ENCODE results near the gene PARG.

DNA sequence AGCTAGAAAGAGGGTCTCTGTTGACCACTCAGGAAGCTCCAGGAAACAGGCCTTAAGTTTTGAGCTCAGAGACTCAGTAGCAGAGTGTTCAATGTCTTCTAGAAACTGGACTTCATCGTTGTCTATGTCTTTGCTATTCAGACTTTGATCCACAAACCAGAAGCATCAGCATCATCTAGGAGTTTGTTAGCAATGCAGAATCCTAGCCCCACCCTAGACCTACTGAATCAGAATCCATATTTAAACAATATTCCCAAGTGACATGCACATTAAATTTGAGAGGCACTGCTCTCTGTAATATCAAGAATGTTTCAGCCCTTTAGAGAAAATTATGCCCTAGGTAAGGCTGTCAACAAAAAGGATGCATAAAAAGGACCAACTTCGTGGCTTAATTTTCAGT lies 166.8 kb downstream of the PARG start:
- TF ChIP-seq ZFP30 (CRISPR knock-in tag; IDR thresholded peaks at IDR 0.05) (no peak), ZNF565 (CRISPR knock-in tag; conservative IDR thresholded peaks at IDR 0.05; ENCODE audit: low read depth) (no peak), TSHZ2 (CRISPR knock-in tag; IDR thresholded peaks at IDR 0.05) (no peak), ARNTL (CRISPR knock-in tag; IDR thresholded peaks at IDR 0.05; ENCODE audit: borderline replicate concordance, low read depth) (no peak), ZFP3 (CRISPR knock-in tag; IDR thresholded peaks at IDR 0.05) (no peak), ISL1 (CRISPR knock-in tag; IDR thresholded peaks at IDR 0.05) (no peak), BACH2 (CRISPR knock-in tag; IDR thresholded peaks at IDR 0.05; ENCODE audit: borderline replicate concordance) (no peak), PATZ1 (CRISPR knock-in tag; IDR thresholded peaks at IDR 0.05; ENCODE audit: borderline replicate concordance) (no peak), CSRNP3 (CRISPR knock-in tag; IDR thresholded peaks at IDR 0.05) (no peak), RARB (CRISPR knock-in tag; IDR thresholded peaks at IDR 0.05) (no peak), POU6F1 (CRISPR knock-in tag; IDR thresholded peaks at IDR 0.05; ENCODE audit: borderline replicate concordance, low read depth) (no peak), CSDC2 (CRISPR knock-in tag; IDR thresholded peaks at IDR 0.05) (no peak), ZNF8 (CRISPR knock-in tag; IDR thresholded peaks at IDR 0.05) (no peak), ESRRG (CRISPR knock-in tag; IDR thresholded peaks at IDR 0.05) (no peak)

Measured in SK-N-SH treated with all-trans-retinoic acid at 6 μM for 48 hours (cell line).